Stimulated activated CD4-positive, alpha-beta T cell treated with anti-CD3 and anti-CD28 coated beads, Interleukin-4, amount 100 ng/mL, for 24 hours (primary cell): ENCODE data around the gene DYNC2H1.
"Not testable (repeated sequence)": the region's sequence is repeated elsewhere in the genome, so short reads cannot be mapped to it uniquely, and the experiment has no call there.

Source experiments
- DNase-seq: peaks from one replicate; pipeline ENCODE4 v3.0.0-alpha.2; 2020

DYNC2H1 gene

GRCh38 chr11:103108933-103109817 is at the start of gene DYNC2H1:
DYNC2H1 (plus strand) TSS chr11:103109426; CDS start chr11:103109575, 149 bp downstream.
- peak; percentile 87 for DNase-seq

GRCh38 chr11:103061656-103062055 is 47.6 kb upstream of the DYNC2H1 start:
- no peak for DNase-seq

- DNase-seq, result no peak
Observed at GRCh38 chr11:103067118-103067517, 42.1 kb upstream of the DYNC2H1 start.

GRCh38 chr11:103069367-103069766 is 39.9 kb upstream of the DYNC2H1 start:
- no peak for DNase-seq

- no peak for DNase-seq
Observed at GRCh38 chr11:103070142-103070541, 39.1 kb upstream of the DYNC2H1 start.

GRCh38 chr11:103071008-103071407 is 38.2 kb upstream of the DYNC2H1 start:
- DNase-seq, result no peak

GRCh38 chr11:103076361-103076760 is 32.9 kb upstream of the DYNC2H1 start:
- DNase-seq, result no peak

- DNase-seq, result no peak
Observed at GRCh38 chr11:103077554-103077953, 31.7 kb upstream of the DYNC2H1 start.

- no peak for DNase-seq
Observed at GRCh38 chr11:103078710-103079109, 30.5 kb upstream of the DYNC2H1 start.

- no peak for DNase-seq
Observed at GRCh38 chr11:103079833-103080232, 29.4 kb upstream of the DYNC2H1 start.

GRCh38 chr11:103085758-103086365 is 23.4 kb upstream of the DYNC2H1 start:
- DNase-seq, result no peak

- DNase-seq, result no peak
Observed at GRCh38 chr11:103086461-103086860, 22.8 kb upstream of the DYNC2H1 start.

GRCh38 chr11:103091064-103091800 is 18.0 kb upstream of the DYNC2H1 start:
- peak; percentile 57 for DNase-seq

- peak; percentile 97 for DNase-seq
Observed at GRCh38 chr11:103091801-103092524, 17.3 kb upstream of the DYNC2H1 start, which contains the start of gene DCUN1D5. DCUN1D5 (minus strand) TSS chr11:103092160; CDS start chr11:103091872, 288 bp downstream.

GRCh38 chr11:103097279-103097678 is 11.9 kb upstream of the DYNC2H1 start:
- DNase-seq, result no peak

GRCh38 chr11:103109818-103110388 is 677 bp downstream of the DYNC2H1 start:
- no peak for DNase-seq

- DNase-seq, result no peak
Observed at GRCh38 chr11:103110391-103110790, 1.2 kb downstream of the DYNC2H1 start.

GRCh38 chr11:103111400-103111799 is 2.2 kb downstream of the DYNC2H1 start:
- no peak for DNase-seq

- no peak for DNase-seq
Observed at GRCh38 chr11:103112364-103112763, 3.1 kb downstream of the DYNC2H1 start.

- no peak for DNase-seq
Observed at GRCh38 chr11:103114836-103115235, 5.6 kb downstream of the DYNC2H1 start.

- DNase-seq, result no peak
Observed at GRCh38 chr11:103125462-103125861, 16.2 kb downstream of the DYNC2H1 start.

GRCh38 chr11:103141986-103142385 is 32.8 kb downstream of the DYNC2H1 start:
- not testable (repeated sequence) for DNase-seq
